Testis (tissue), 2 donors: Measurements from ENCODE around the gene CPB1.

Source experiments
- CTCF ChIP-seq, 3 experiments: fragments of 450-650 bp in 2 of 3; fragments of 200-600 bp in 1 of 3; sonication (generic) in 1 of 3; IDR thresholded peaks; one replicate each; pipeline ENCODE4 v1.5.1; 2016 to 2019; ENCODE audit warnings: antibody characterized with exemption in 3 of 3, mild to moderate bottlenecking in 2 of 3, moderate library complexity in 1 of 3
- POLR2A ChIP-seq: fragments of 450-650 bp; IDR thresholded peaks from one replicate; pipeline ENCODE4 v1.6.1; 2017; ENCODE audit warnings: antibody characterized with exemption, mild to moderate bottlenecking, moderate library complexity

GRCh38 chr3:148856384-148856783 lies 28.8 kb downstream of the CPB1 start:
- TF ChIP-seq CTCF (IDR thresholded peaks at IDR 0.05) (no peak), POLR2A (no peak)
